Measurements from ENCODE around the gene LCA5L. TPM values are rescaled to one million over a fixed set of nuclear protein-coding genes. Genes with fewer than 3 reads are reported as not detected.
A peak's percentile ranks its signal among the peaks of the same experiment; 100 is the strongest.

Gene LCA5L
- total RNA-seq, 4 donors from 2014 or later = 2.3 to 7.9 (median 4.9) TPM

- Histone ChIP-seq H3K36me3 (no peaks in the 10 kb centered on the region), H3K9me3 (no peaks in the 10 kb centered on the region), H3K4me3 (no peak overlapping the region), H3K27ac (peak overlapping the region in 3 of 4 donors; percentile 53 to 76 (median 68)), H3K4me1 (peaks cover 25 to 26% of the 10 kb centered on the region in 2 donors), H3K27me3 (no peaks in the 10 kb centered on the region)
- TF ChIP-seq CTCF (IDR thresholded peaks at IDR 0.05 in 4 of 5, conservative IDR thresholded peaks at IDR 0.05 in 1 of 5) = no peak
- intact Hi-C loops (cut with DNase I; ENCODE audit: low total_unique reads) = no loop called here
- no peak for DNase-seq
- ATAC-seq = no peak
- in situ Hi-C loops (cut with MboI; ENCODE audit: low sequenced_read_pairs in 4 of 4) = no loop called here
These were observed 21.0 kb upstream of the LCA5L start for GRCh38 chr21:39466584-39466983.

- ATAC-seq (no peak), DNase-seq (no peak)
- H3K27ac ChIP-seq = no peak overlapping the region
- intact Hi-C loops (cut with DNase I; ENCODE audit: low total_unique reads) (no loop called here), in situ Hi-C loops (cut with MboI; ENCODE audit: low sequenced_read_pairs in 4 of 4) (no loop called here)
- no peaks in the 10 kb centered on the region for H3K36me3 ChIP-seq
- H3K9me3 ChIP-seq = no peaks in the 10 kb centered on the region
- H3K4me3 ChIP-seq = no peak overlapping the region
- peaks cover 15 to 24% of the 10 kb centered on the region in 2 donors for H3K4me1 ChIP-seq
- TF ChIP-seq POLR2A (IDR thresholded peaks at IDR 0.05) = no peak
- TF ChIP-seq CTCF (IDR thresholded peaks at IDR 0.05 in 4 of 5, conservative IDR thresholded peaks at IDR 0.05 in 1 of 5) = no peak
- H3K27me3 ChIP-seq = no peaks in the 10 kb centered on the region
These were observed 17.7 kb upstream of the LCA5L start for GRCh38 chr21:39463308-39463707.

GRCh38 chr21:39461419-39461818 is 15.8 kb upstream of the LCA5L start:
- intact Hi-C loops (cut with DNase I; ENCODE audit: low total_unique reads) (no loop called here), in situ Hi-C loops (cut with MboI; ENCODE audit: low sequenced_read_pairs in 4 of 4) (no loop called here)
- H3K27me3 ChIP-seq = no peaks in the 10 kb centered on the region
- TF ChIP-seq POLR2A (IDR thresholded peaks at IDR 0.05) = no peak
- H3K4me1 ChIP-seq = peaks cover 6 to 12% of the 10 kb centered on the region in 2 donors
- H3K4me3 ChIP-seq = no peak overlapping the region
- ATAC-seq = no peak
- DNase-seq = no peak
- H3K9me3 ChIP-seq = no peaks in the 10 kb centered on the region
- peak overlapping the region in 3 of 4 donors; percentile 8 to 45 (median 12) for H3K27ac ChIP-seq
- no peaks in the 10 kb centered on the region for H3K36me3 ChIP-seq

- peak overlapping the region in 3 of 4 donors; percentile 10 to 34 (median 15) for H3K4me3 ChIP-seq
- no peaks in the 10 kb centered on the region for H3K36me3 ChIP-seq
- TF ChIP-seq CTCF (IDR thresholded peaks at IDR 0.05 in 4 of 5, conservative IDR thresholded peaks at IDR 0.05 in 1 of 5) = peak in 3 of 5 experiments; percentile 23 to 44 (median 32)
- TF ChIP-seq POLR2A (IDR thresholded peaks at IDR 0.05) = no peak
- H3K27ac ChIP-seq = peak overlapping the region; percentile 88 to 95 (median 90)
- no peaks in the 10 kb centered on the region for H3K9me3 ChIP-seq
- DNase-seq = no peak
- no peak for ATAC-seq
- in situ Hi-C loops (cut with MboI; ENCODE audit: low sequenced_read_pairs in 4 of 4) (no loop called here), intact Hi-C loops (cut with DNase I; ENCODE audit: low total_unique reads) (no loop called here)
- no peaks in the 10 kb centered on the region for H3K27me3 ChIP-seq
- peaks cover 30 to 33% of the 10 kb centered on the region in 2 donors for H3K4me1 ChIP-seq
These were observed 11.1 kb upstream of the LCA5L start for GRCh38 chr21:39456665-39457064.

- peaks cover 33 to 43% of the 10 kb centered on the region in 2 donors for H3K4me1 ChIP-seq
- DNase-seq (no peak), ATAC-seq (no peak)
- no peaks in the 10 kb centered on the region for H3K36me3 ChIP-seq
- TF ChIP-seq CTCF (IDR thresholded peaks at IDR 0.05 in 4 of 5, conservative IDR thresholded peaks at IDR 0.05 in 1 of 5) (no peak), POLR2A (IDR thresholded peaks at IDR 0.05) (no peak)
- intact Hi-C loops (cut with DNase I; ENCODE audit: low total_unique reads) (loop anchor here (5.0 kb wide), 3 partner anchors 143 to 368 kb away; partner anchors contain the start of genes BRWD1 and PSMG1), in situ Hi-C loops (cut with MboI; ENCODE audit: low sequenced_read_pairs in 4 of 4) (no loop called here)
- peak overlapping the region; percentile 88 to 95 (median 90) for H3K27ac ChIP-seq
- H3K4me3 ChIP-seq = peak overlapping the region in 2 of 4 donors; percentile 13 to 68
- no peaks in the 10 kb centered on the region for H3K27me3 ChIP-seq
- H3K9me3 ChIP-seq = no peaks in the 10 kb centered on the region
These were observed 9.5 kb upstream of the LCA5L start for GRCh38 chr21:39454949-39455668.

Data from gastrocnemius medialis (tissue), 4 donors.